Brain microvascular endothelial cell (primary cell): ENCODE results near the gene RAB11FIP4.

Source experiments
- DNase-seq: peaks from one replicate; pipeline ENCODE4 v3.0.0-alpha.2; 2020
- H3K27ac ChIP-seq: fragments of 250-450 bp; sonication (Bioruptor Pico); 2 replicates; pipeline ENCODE4 v1.5.1; 2020; ENCODE audit warnings: mild to moderate bottlenecking, moderate library complexity
- H3K27me3 ChIP-seq: fragments of 250-450 bp; sonication (Bioruptor Pico); replicated peaks from 2 replicates; pipeline ENCODE4 v1.5.1; 2020; ENCODE audit warnings: mild to moderate bottlenecking
- H3K36me3 ChIP-seq: fragments of 250-450 bp; sonication (Bioruptor Pico); replicated peaks from 2 replicates; pipeline ENCODE4 v1.5.1; 2020; ENCODE audit warnings: mild to moderate bottlenecking
- H3K4me3 ChIP-seq: 2 replicates; pipeline ENCODE4 v1.5.1; 2011; ENCODE audit warnings: low read depth, mild to moderate bottlenecking, control low read depth, low read length, moderate library complexity
- CTCF ChIP-seq: IDR thresholded peaks from 2 replicates; pipeline ENCODE4 v1.5.1; 2011; ENCODE audit warnings: low read depth, mild to moderate bottlenecking, moderate library complexity, low read length, control low read depth, inconsistent platforms; ENCODE audit errors: missing control alignments
- in situ Hi-C: cut with HindIII; loops from 2 replicates; pipeline ENCODE4 v1.10.0; 2017; ENCODE audit warnings: low sequenced_read_pairs, low pct_ligation_motif_present

RAB11FIP4 gene

GRCh38 chr17:31562376-31562840, 170.9 kb downstream of the RAB11FIP4 start:
- H3K4me3 ChIP-seq: no peak overlapping the region
- no peak for TF ChIP-seq CTCF
- in situ Hi-C loops: no loop called here
- no peak overlapping the region for H3K27ac ChIP-seq
- peaks cover 11% of the 10 kb centered on the region for H3K36me3 ChIP-seq
- H3K27me3 ChIP-seq: no peaks in the 10 kb centered on the region
- DNase-seq: no peak

- no peak for DNase-seq
- TF ChIP-seq CTCF: no peak
- Histone ChIP-seq H3K36me3 (peaks cover 13% of the 10 kb centered on the region), H3K27me3 (no peaks in the 10 kb centered on the region), H3K27ac (no peak overlapping the region), H3K4me3 (no peak overlapping the region)
- in situ Hi-C loops: no loop called here
These were observed 172.8 kb downstream of the RAB11FIP4 start for GRCh38 chr17:31564291-31564690.

GRCh38 chr17:31564883-31565301, 173.4 kb downstream of the RAB11FIP4 start:
- in situ Hi-C loops: no loop called here
- peaks cover 13% of the 10 kb centered on the region for H3K36me3 ChIP-seq
- no peaks in the 10 kb centered on the region for H3K27me3 ChIP-seq
- no peak for TF ChIP-seq CTCF
- no peak for DNase-seq
- no peak overlapping the region for H3K4me3 ChIP-seq
- H3K27ac ChIP-seq: no peak overlapping the region

GRCh38 chr17:31565652-31566051, 174.2 kb downstream of the RAB11FIP4 start:
- no peak for TF ChIP-seq CTCF
- in situ Hi-C loops: no loop called here
- Histone ChIP-seq H3K36me3 (peaks cover 19% of the 10 kb centered on the region), H3K27ac (peak overlapping the region; percentile 29), H3K4me3 (no peak overlapping the region), H3K27me3 (no peaks in the 10 kb centered on the region)
- DNase-seq: no peak

GRCh38 chr17:31566247-31566991, 174.9 kb downstream of the RAB11FIP4 start:
- DNase-seq: no peak

More at GRCh38 chr17:31566247-31566991, 174.9 kb downstream of the RAB11FIP4 start:
- H3K27me3 ChIP-seq: no peaks in the 10 kb centered on the region
- in situ Hi-C loops: no loop called here
- TF ChIP-seq CTCF: no peak
- H3K27ac ChIP-seq: no peak overlapping the region
- H3K36me3 ChIP-seq: peaks cover 19% of the 10 kb centered on the region
- H3K4me3 ChIP-seq: no peak overlapping the region
